OCI-LY1 (cell line): Measurements from ENCODE around the gene SAG.

Source experiments
- CTCF ChIP-seq: fragments of 200-600 bp; sonication (generic), shearing (Covaris generic); IDR thresholded peaks from 2 replicates; pipeline ENCODE4 v1.5.1; 2017; ENCODE audit warnings: mild to moderate bottlenecking, antibody characterized with exemption, low read length, moderate library complexity, mixed read lengths
- EZH2 ChIP-seq: fragments of 200-600 bp; sonication (generic), shearing (Covaris generic); IDR thresholded peaks from 2 replicates; pipeline ENCODE4 v1.8.0; 2017; ENCODE audit warnings: borderline replicate concordance, mixed run types, mild to moderate bottlenecking, antibody characterized with exemption, low read length, moderate library complexity, mixed read lengths

GRCh38 chr2:233338812-233339368 is 31.3 kb downstream of the SAG start:
- TF ChIP-seq CTCF (no peak), EZH2 (no peak)
